22Rv1 (cell line): ENCODE results near the gene PSMB3.

Experiments
- CTCF ChIP-seq: fragments of 450-650 bp; IDR thresholded peaks from 2 replicates; pipeline ENCODE4 v1.5.1; 2017; ENCODE audit warnings: mild to moderate bottlenecking
- ZFX ChIP-seq: fragments of 450-650 bp; IDR thresholded peaks from 2 replicates; pipeline ENCODE4 v1.6.1; 2017; ENCODE audit warnings: antibody characterized with exemption, borderline replicate concordance

GRCh38 chr17:38733982-38734973 is 18.3 kb upstream of the PSMB3 start:
- TF ChIP-seq CTCF: no peak
- TF ChIP-seq ZFX: no peak
